Measurements from ENCODE around the gene FNDC4.

The FNDC4 gene

DNA sequence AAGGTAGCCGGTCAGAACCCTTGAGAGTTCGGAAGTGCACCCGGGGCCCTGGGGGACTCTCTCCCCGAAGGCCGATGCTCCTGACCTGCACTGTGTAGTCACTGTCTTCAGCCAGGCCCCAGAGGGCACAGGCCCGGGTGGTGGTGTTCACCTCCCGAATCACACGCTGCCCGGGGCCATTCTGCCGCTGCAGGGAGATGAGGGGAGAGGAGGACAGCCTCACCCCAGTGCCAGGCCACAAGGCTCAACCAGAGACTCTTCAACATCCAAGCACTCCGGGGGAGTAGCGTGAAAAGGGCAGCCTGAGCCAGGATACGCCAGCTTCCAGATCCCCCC, 1.1 kb downstream of the FNDC4 start:
- no peak for DNase-seq (ENCODE audit: low read depth in 2 of 2)

DNA sequence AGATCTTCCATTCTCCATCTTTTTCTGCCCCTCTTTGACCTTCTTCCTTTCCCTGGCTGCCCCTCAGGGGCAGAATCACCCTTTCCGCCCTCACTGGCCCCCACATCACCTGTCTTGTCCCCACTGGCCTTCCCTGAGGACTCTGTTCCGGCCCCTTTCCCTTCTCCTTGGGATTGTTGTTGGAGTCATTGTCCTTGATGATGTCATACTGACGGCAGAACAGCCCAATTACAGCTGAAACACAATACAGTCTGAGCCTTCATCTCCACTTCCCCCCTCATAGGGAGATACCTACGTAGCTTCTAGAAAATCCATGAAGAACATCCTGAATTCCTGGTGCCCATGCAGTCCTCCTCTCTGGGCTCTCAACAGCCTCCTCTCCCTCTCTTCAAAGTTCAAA, 2.4 kb downstream of the FNDC4 start:
- DNase-seq (ENCODE audit: low read depth in 2 of 2), result no peak

DNA sequence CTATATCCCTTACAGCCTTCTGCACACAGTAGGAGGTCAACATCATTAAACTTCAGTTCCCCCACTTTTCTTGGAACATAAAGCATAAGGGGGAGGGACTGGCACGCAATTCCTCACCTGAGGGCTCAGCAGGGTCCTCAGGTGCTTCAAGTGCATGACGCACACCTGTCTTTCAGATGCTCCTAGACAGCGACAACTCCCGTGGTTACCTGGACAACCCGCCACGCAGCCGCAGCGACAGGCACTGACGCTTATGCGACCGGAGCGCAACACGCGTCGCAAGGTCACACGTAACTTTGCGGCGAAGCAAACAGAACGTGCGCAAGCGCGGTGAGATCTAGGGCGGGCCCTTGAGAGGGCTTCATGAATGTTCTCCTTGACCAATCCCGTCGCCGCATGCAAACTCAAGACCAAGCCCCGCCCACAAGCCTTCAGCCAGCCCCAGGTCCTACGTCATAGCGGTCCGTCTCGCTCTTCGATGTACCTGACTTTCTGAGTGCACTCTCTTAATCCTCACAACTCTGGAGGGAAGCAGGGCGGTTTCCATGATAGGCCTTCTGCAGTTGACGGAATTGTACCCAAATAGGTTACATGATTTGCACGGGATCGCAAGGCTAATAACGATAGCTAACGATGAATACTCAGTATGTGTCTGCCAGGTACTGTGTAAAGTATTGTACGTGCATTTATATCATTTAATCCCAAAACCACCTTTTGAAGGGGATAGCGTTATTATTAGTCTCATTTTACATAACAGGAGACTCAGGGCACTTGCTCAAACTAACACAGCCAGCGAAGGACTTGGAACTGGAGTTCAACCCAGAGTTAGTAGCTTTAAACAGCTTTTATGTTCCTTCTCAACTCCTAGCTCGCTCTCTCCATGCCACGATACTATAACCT, 5.3 kb downstream of the FNDC4 start, which contains the start of gene IFT172:
TSS of gene IFT172 (minus strand) at position 246 of the 900 bp plus-strand sequence. CDS start at position 156, 90 bp downstream.
- peak; percentile 98 to 99 for DNase-seq (ENCODE audit: low read depth in 2 of 2)

DNA sequence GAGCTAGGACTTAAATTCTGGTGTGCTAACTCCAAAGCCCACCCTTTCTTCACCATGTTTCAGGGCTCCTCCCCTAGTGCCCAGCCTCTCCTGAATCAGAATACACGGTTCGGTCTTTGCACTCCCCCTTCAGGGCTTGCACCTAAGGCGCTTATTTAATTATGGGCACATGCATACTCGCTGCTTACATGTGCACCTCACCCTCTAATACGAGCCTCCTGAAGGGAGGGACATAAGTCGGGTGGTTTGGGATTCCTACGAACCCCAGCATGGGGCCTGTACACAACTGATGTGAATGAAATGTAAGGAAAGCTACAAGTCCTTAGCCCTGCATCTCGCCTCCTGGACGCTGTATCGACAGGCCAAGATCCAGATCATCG, 5.9 kb downstream of the FNDC4 start:
- DNase-seq (ENCODE audit: low read depth in 2 of 2), result no peak

DNA sequence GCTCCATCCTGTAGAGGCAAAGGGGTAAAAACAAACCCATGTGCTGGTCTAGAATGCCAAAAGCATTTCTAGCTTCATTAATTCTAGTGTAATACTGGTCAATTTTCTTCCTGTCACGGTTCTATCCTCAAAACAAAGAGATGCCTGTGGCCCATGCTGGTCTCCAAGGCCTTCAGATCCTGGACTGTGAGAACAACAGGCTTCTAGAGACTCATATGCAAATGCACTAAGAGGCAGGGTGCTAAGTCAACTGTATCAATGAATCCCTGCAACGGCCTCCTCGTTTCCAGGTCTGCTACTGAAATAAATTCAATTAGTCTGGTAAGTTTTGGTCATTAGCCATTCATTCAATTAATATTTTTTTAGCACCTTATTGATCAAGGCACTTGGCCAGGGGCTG, 9.5 kb downstream of the FNDC4 start:
- no peak for DNase-seq (ENCODE audit: low read depth in 2 of 2)

DNA sequence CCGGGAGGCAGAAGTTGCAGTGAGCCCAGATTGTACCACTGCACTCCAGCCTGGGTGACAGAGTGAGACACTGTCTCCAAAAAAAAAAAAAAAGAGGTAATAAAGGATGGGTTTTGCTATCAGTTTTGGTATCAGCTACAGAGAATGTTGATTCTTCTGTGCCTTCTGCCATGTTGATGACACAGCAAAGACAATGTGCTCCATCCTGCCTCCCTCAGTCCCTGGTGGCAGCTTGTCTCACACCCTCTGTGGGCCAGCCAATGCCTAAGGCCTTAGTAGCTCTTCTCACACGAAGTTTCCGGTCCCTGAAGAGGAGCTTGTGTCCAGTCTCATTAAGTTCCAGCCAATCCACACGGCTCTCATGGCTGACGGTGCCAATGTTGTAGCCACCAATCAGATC, 23.0 kb downstream of the FNDC4 start:
- no peak for DNase-seq (ENCODE audit: low read depth in 2 of 2)

DNA sequence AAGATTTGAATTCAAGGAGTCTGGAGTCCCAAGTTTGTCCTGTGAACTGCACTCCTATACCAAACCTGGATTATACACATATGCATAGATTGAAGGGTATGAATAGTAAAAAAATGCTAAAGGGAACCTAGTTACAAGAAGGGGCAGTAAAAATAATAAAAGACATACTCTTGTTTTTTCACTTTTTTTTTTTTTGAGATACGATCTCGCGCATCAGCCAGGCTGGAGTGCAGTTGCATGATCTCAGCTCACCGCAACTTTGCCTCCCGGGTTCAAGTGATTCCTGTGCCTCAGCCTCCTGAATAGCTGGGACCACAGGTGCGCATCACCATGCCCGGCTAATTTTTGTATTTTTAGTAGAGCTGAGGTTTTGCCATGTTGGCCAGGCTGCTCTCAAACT, 30.6 kb downstream of the FNDC4 start:
- DNase-seq (ENCODE audit: low read depth in 2 of 2), result no peak

DNA sequence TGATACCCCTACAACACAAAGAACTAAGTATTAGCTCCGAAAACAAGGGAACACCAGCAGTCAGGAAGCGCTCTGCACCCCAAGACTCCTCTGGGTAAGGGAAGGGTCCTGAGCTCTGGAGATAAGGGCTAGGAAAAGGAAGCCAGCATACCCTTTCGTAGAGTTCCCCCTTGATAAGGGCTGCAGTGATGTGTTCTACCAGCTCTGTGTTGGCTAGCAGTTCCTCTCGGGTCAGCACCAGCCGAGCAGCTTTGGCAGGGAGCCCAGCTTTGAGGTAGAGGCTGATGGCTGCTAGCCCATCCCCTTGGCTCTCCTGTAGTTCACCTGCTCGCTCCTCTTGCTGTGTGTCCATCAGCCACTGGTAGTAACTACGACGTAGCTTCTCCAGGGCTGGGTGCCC, 33.9 kb downstream of the FNDC4 start:
- DNase-seq (ENCODE audit: low read depth in 2 of 2), result no peak

DNA sequence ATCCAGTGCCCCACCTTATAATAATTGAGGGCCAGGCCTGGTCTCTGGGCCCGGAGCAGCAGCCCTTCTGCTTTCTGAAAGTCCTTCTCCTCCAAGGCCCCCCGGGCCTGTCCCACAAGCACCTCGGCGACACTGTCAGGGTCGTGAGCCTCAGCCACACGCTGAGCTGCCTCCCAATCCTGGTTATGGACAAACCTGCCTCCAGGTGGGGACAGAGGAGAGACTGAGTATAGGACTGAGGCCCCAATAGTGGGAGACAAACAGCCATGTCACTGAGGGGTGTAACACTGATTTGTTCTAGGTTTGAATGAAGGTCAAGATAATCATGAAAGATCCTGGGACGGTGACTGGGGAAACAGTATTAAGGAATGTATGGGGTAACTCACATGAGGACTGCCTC, 41.0 kb downstream of the FNDC4 start:
- DNase-seq (ENCODE audit: low read depth in 2 of 2), result no peak

DNA sequence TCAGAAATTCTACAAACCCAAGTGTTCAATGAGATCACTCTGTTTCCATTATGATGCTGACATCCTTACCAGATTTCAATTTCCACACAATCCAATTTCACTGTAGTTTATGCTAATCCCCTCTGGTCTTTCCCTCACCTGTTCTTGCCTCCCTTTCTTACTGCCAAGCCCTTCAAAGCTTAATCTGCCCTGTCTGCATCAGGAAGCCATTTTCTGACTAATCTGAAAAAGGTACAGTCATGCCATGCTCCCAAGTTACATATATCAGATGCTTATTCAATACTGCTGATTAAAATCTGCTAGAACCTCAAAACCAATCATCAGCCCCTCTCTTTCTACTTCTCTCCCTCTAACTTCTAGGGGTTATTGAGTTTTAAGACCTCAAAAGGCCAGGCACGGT, 43.9 kb downstream of the FNDC4 start:
- DNase-seq (ENCODE audit: low read depth in 2 of 2), result no peak

DNA sequence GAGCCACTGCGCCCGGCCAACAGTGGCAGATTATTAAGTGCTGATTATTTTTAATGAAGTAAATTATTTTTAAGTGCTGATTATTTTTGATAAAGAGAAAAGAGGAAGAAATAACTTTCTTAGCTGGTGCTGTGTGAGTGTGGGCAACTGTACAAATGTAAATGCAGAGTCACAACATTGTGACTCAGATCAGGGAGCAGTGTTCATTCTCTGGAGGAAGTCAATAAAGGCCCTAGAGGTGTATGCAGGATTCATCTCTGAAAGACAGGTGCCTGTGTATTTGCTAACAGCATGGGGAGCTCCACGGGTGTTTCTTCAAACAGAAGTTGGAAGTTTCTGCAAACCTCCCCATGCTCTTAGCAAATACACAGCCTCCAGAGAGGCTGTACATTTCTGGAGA, 46.6 kb downstream of the FNDC4 start:
- no peak for DNase-seq (ENCODE audit: low read depth in 2 of 2)

DNA sequence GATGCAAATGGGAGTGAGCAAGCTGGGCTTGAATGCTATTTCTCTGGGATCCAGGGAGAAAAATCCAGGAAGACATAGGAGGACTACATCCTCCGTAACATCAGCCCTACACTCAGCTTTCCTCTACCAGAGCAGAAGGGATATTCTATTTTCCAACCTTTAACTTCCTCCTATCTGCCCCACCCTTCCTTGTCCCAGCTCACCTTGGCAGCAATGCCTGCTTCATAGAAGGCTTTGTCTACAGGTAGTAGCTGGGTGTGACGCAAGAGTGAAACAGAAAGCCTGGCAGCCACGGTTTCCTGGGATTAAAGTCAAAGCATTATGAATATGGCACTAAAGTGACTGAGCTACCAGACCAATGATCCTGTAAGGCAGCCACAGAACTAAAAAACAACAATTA, 48.9 kb downstream of the FNDC4 start:
- no peak for DNase-seq (ENCODE audit: low read depth in 2 of 2)

DNA sequence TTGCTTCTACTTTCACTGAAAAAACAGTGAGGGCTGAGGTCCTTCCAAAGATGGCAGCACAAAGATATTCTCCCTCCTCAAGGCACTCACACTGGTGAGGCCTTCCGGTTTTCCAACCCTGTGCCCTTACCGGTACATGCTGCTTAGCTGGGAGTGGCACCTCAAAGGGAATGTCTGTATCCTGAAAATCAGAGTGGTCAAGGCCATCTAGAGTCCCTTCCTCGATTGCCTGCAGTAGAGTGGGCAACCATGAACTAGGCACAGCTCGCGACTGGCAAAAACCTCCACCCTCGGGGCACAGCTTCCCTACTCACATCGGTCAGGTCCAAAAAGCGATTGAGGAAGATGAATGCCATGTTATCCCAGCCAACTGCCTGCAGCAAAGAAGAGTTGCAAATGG, 49.4 kb downstream of the FNDC4 start:
- DNase-seq (ENCODE audit: low read depth in 2 of 2), result no peak

DNA sequence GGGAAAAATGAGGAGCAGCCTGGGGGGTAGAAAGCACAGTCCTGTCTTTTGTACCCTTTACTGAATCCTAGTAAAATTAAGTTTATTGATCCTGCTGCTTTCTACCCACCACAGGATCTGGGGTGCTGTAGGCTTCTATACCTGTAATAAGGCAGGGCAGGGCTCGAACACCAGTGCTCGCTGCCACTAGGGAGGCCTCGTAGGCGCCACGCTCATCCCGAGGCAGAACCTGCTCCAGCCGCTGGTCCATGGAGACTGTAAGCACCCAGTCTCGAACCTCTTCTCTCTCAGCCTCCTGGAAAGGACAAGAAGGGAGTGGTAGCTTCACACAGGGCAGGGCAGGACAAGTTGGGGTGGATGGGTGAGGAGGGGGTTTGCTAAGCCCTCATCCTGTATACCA, 49.8 kb downstream of the FNDC4 start:
- DNase-seq (ENCODE audit: low read depth in 2 of 2), result no peak

DNA sequence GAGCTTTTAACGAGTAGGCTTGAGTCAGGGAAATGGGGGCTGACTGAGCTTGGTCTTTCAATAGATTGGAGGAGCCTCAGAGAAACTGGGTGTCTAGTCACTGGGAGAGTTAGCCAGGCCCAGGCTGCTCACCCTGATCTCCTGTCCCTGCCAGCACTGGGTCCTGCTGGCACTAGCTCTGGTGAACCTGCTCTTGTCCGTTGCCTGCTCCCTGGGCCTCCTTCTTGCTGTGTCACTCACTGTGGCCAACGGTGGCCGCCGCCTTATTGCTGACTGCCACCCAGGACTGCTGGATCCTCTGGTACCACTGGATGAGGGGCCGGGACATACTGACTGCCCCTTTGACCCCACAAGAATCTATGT, 52.1 kb downstream of the FNDC4 start:
- no peak for DNase-seq (ENCODE audit: low read depth in 2 of 2)

DNA sequence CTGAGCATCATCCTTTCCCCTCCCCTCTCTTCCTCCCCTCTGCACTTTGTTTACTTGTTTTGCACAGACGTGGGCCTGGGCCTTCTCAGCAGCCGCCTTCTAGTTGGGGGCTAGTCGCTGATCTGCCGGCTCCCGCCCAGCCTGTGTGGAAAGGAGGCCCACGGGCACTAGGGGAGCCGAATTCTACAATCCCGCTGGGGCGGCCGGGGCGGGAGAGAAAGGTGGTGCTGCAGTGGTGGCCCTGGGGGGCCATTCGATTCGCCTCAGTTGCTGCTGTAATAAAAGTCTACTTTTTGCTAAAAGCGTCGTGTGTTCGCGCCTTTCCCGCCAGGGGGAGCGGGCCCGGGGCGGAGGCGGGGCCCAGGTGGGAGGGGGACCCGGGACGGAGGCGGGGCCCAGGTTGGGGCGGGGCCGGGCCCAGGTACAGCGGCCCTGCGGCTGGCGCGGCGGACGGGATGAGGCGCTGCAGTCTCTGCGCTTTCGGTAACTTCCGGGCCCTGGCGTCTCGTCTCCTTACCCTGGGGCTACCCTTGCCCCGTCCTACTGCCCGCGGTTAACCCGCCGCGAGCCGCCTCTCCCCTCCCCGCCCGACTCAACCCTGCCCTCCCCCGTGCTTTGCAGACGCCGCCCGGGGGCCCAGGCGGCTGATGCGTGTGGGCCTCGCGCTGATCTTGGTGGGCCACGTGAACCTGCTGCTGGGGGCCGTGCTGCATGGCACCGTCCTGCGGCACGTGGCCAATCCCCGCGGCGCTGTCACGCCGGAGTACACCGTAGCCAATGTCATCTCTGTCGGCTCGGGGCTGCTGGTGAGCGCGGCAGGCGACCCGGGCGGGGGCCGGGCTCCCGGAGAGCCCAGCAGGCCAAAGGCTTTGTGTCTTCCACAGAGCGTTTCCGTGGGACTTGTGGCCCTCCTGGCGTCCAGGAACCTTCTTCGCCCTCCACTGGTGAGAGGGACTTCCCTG, 52.8 kb downstream of the FNDC4 start, which contains the start of gene KRTCAP3:
TSS of gene KRTCAP3 (plus strand) at position 424 of the 962 bp plus-strand sequence. CDS start at position 456, 32 bp downstream.
- DNase-seq (ENCODE audit: low read depth in 2 of 2), result peak in 1 of 2 donors; percentile 12

Data from stimulated activated CD4-positive, alpha-beta T cell treated with anti-CD3 and anti-CD28 coated beads, Interleukin-4, amount 100 ng/mL, for 48 hours (primary cell).